HEK293 (cell line): ENCODE results near the gene SPACA5.
"Not testable (repeated sequence)": the region's sequence is repeated elsewhere in the genome, so short reads cannot be mapped to it uniquely, and the experiment has no call there.

Experiments
- KLF1 ChIP-seq: fragments of 450-650 bp; formaldehyde crosslinking; IDR thresholded peaks from 2 replicates; pipeline ENCODE4 v1.5.1; 2016; ENCODE audit warnings: missing biosample characterization, missing genetic modification characterization
- OSR2 ChIP-seq: fragments of 450-650 bp; formaldehyde crosslinking; IDR thresholded peaks from 2 replicates; pipeline ENCODE4 v1.5.1; 2016; ENCODE audit warnings: missing biosample characterization, missing genetic modification characterization
- PATZ1 ChIP-seq: fragments of 450-650 bp; formaldehyde crosslinking; IDR thresholded peaks from 2 replicates; pipeline ENCODE4 v1.5.1; 2016; ENCODE audit warnings: missing biosample characterization, missing genetic modification characterization
- REST ChIP-seq: fragments of 450-650 bp; formaldehyde crosslinking; IDR thresholded peaks from 2 replicates; pipeline ENCODE4 v1.5.1; 2016; ENCODE audit warnings: missing biosample characterization, missing genetic modification characterization
- ZBTB1 ChIP-seq: fragments of 450-650 bp; formaldehyde crosslinking; IDR thresholded peaks from 2 replicates; pipeline ENCODE4 v1.5.1; 2016; ENCODE audit warnings: missing biosample characterization, missing genetic modification characterization
- ZFHX2 ChIP-seq: fragments of 450-650 bp; formaldehyde crosslinking; conservative IDR thresholded peaks from 2 replicates; pipeline ENCODE4 v1.5.1; 2016; ENCODE audit warnings: missing biosample characterization, missing genetic modification characterization
- ZNF311 ChIP-seq: fragments of 450-650 bp; formaldehyde crosslinking; IDR thresholded peaks from 2 replicates; pipeline ENCODE4 v1.5.1; 2017; ENCODE audit warnings: missing biosample characterization, missing genetic modification characterization, borderline replicate concordance
- ZNF629 ChIP-seq: fragments of 450-650 bp; formaldehyde crosslinking; IDR thresholded peaks from 2 replicates; pipeline ENCODE4 v1.5.1; 2017; ENCODE audit warnings: missing biosample characterization, missing genetic modification characterization

- TF ChIP-seq KLF1 (tag by site-specific recombination); OSR2 (tag by site-specific recombination); ZBTB1; PATZ1 (tag by site-specific recombination); REST; ZNF629 (tag by site-specific recombination); ZFHX2 (tag by site-specific recombination); ZNF311 (tag by site-specific recombination): not testable (repeated sequence)
These were observed 2.7 kb downstream of the SPACA5 start for GRCh38 chrX:48009445-48009960.
